Body of pancreas (tissue), 4 donors: ENCODE results near the gene TCTN3. TPM values are rescaled to one million over a fixed set of nuclear protein-coding genes. Genes with fewer than 3 reads are reported as not detected.

Experiments used
- ATAC-seq: fragments of 150-250 bp; one replicate; pipeline ENCODE4 v1.9.1; 2016
- DNase-seq, 4 donors: peaks; one replicate each; pipeline ENCODE4 v3.0.0-alpha.2; 2019
- H3K27ac ChIP-seq, 4 donors: fragments of 200-600 bp; sonication (generic); 1 replicate in 3 of 4; 2 replicates in 1 of 4; pipeline versions ENCODE4 v1.5.1 to v1.6.1; 2016 to 2019; ENCODE audit warnings: mild to moderate bottlenecking in 1 of 4, mixed read lengths in 1 of 4, moderate library complexity in 1 of 4
- H3K27me3 ChIP-seq, 2 donors: fragments of 200-600 bp; sonication (generic); one replicate each; pipeline ENCODE4 v1.6.0; 2016; ENCODE audit warnings: mild to moderate bottlenecking in 1 of 2
- H3K36me3 ChIP-seq, 2 donors: fragments of 200-600 bp; sonication (generic); replicated peaks in 1 of 2; 2 replicates each; pipeline ENCODE4 v1.5.1; 2016; ENCODE audit warnings: low read depth in 2 of 2; ENCODE audit not compliant: insufficient read depth in 1 of 2
- H3K4me1 ChIP-seq: fragments of 200-600 bp; sonication (generic); one replicate; pipeline ENCODE4 v1.6.0; 2016
- H3K4me3 ChIP-seq, 2 donors: fragments of 200-600 bp; sonication (generic); 1 replicate in 1 of 2; 2 replicates in 1 of 2; pipeline ENCODE4 v1.5.1; 2016 to 2019
- H3K9me3 ChIP-seq, 3 donors: fragments of 200-600 bp; sonication (generic); 1 replicate in 2 of 3; 2 replicates in 1 of 3; pipeline ENCODE4 v1.5.1; 2016
- CTCF ChIP-seq, 7 experiments: fragments of 450-650 bp in 4 of 7; fragments of 200-600 bp in 3 of 7; sonication (generic) in 3 of 7; IDR thresholded peaks; one replicate each; pipeline ENCODE4 v1.5.1; 2016 to 2019; ENCODE audit warnings: antibody characterized with exemption in 7 of 7
- POLR2A ChIP-seq, 3 donors: fragments of 450-650 bp; IDR thresholded peaks; one replicate each; pipeline ENCODE4 v1.6.1; 2016; ENCODE audit warnings: antibody characterized with exemption in 3 of 3, mild to moderate bottlenecking in 2 of 3
- WGBS, 2 donors: methylation state at CpG; one replicate each; pipeline ENCODE4 v1.1.5; 2017; 5-methylcytosine and 5-hydroxymethylcytosine counted together
- intact Hi-C: fragments of 100-400 bp; cut with DNase I; formaldehyde crosslinking; loops from one replicate; pipeline ENCODE4 v1.15.1; 2023
- total RNA-seq, 2 donors: library from RNA; depleted of rRNA; stranded (reverse); fragments of >200 nt; gene quantifications; one replicate each; pipeline ENCODE4 v1.1.0, GENCODE V29; 2016

TCTN3 gene
- total RNA-seq, 2 donors from 2014 or later = 12.9 to 17.6 TPM

GRCh38 chr10:95698415-95698814, 4.7 kb upstream of the TCTN3 start:
- Histone ChIP-seq H3K9me3 (no peaks in the 10 kb centered on the region), H3K4me1 (no peaks in the 10 kb centered on the region), H3K36me3 (no peaks in the 10 kb centered on the region), H3K4me3 (no peak overlapping the region), H3K27me3 (no peaks in the 10 kb centered on the region), H3K27ac (no peak overlapping the region)
- no peak for DNase-seq
- intact Hi-C loops = no loop called here
- whole genome bisulfite sequencing, 2 donors = 46 to 59% methylated on average over 2 of the region's 2 CpGs
- no peak for ATAC-seq
- TF ChIP-seq POLR2A (IDR thresholded peaks at IDR 0.05) (no peak), CTCF (IDR thresholded peaks at IDR 0.05) (no peak)

DNA sequence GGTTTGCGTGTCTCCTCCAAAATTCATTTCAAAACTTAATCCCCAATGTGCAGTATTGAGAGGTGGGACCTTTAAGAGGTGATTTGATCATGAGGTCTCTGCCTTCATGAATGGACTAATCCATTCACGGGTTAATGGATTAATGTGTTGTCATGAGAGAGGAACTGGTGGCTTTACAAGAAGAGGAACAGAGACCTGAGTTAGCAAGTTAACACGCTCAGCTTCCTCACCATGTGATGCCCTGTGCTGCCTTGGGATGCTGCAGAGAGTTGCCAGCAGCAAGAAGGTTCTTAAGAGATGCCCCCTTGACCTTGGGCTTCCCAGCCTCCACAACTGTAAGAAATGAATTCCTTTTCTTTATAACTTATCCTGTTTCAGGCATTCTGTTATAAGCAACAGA, 3.7 kb upstream of the TCTN3 start:
- Histone ChIP-seq H3K4me1 (peaks cover 8% of the 10 kb centered on the region), H3K27ac (no peak overlapping the region), H3K4me3 (no peak overlapping the region), H3K9me3 (no peaks in the 10 kb centered on the region), H3K36me3 (no peaks in the 10 kb centered on the region), H3K27me3 (no peaks in the 10 kb centered on the region)
- no peak for TF ChIP-seq CTCF (IDR thresholded peaks at IDR 0.05)
- TF ChIP-seq POLR2A (IDR thresholded peaks at IDR 0.05) = no peak
- ATAC-seq (no peak), DNase-seq (peak in 1 of 4 donors; percentile 44)
- intact Hi-C loops = no loop called here
- WGBS, 2 donors = 56 to 57% methylated on average over 3 of the region's 3 CpGs

- H3K4me3 ChIP-seq = no peak overlapping the region
- H3K4me1 ChIP-seq = peaks cover 25% of the 10 kb centered on the region
- intact Hi-C loops = no loop called here
- TF ChIP-seq CTCF (IDR thresholded peaks at IDR 0.05) (no peak), POLR2A (IDR thresholded peaks at IDR 0.05) (no peak)
- no peaks in the 10 kb centered on the region for H3K9me3 ChIP-seq
- H3K27me3 ChIP-seq = no peaks in the 10 kb centered on the region
- H3K36me3 ChIP-seq = no peaks in the 10 kb centered on the region
- 88 to 94% methylated on average over 18 of the region's 18 CpGs for WGBS, 2 donors
- ATAC-seq = no peak
- peak in 1 of 4 donors; percentile 16 for DNase-seq
- no peak overlapping the region for H3K27ac ChIP-seq
Measured at GRCh38 chr10:95694665-95695064, 938 bp upstream of the TCTN3 start.

DNA sequence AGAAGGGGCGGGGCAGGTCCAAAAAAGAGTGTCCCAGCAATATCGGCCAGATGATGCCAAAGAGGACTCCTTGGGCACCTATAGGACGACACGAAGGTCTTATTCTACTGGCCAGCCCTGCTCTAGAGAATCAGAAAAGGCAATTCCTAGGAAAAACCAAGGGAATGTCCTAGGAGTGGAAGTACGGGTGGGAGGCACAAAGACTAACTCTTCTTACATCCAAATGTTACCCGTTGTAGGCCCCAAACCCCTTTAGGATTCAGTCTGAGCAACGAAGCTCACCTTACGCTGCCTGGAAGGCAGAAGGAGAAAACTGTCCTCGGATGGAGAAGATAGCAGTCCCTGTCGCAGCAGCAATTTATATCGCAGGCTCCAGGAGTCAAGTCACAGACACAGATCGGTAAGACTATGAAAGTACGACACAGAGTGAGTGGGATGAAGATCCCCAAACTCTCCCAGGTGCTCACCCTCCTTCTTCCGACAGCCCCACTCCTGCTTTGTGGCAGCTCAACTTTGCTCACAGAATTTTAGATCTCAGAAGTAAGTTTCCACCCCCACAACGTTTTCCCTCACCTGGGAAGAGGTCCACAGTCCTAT, 558 bp downstream of the TCTN3 start:
- H3K9me3 ChIP-seq = no peaks in the 10 kb centered on the region
- H3K4me1 ChIP-seq = peaks cover 25% of the 10 kb centered on the region
- H3K4me3 ChIP-seq = peak overlapping the region; percentile 73 to 90
- WGBS, 2 donors = 5% methylated on average over 15 of the region's 15 CpGs
- H3K27me3 ChIP-seq = no peaks in the 10 kb centered on the region
- no peak for DNase-seq
- peak overlapping the region; percentile 41 to 88 (median 71) for H3K27ac ChIP-seq
- no peak for TF ChIP-seq POLR2A (IDR thresholded peaks at IDR 0.05)
- no peak for TF ChIP-seq CTCF (IDR thresholded peaks at IDR 0.05)
- intact Hi-C loops = no loop called here
- ATAC-seq = no peak
- H3K36me3 ChIP-seq = no peaks in the 10 kb centered on the region

- DNase-seq (no peak), ATAC-seq (no peak)
- H3K4me1 ChIP-seq = peaks cover 25% of the 10 kb centered on the region
- H3K27me3 ChIP-seq = no peaks in the 10 kb centered on the region
- intact Hi-C loops = no loop called here
- no peak overlapping the region for H3K4me3 ChIP-seq
- WGBS, 2 donors = 81 to 89% methylated on average over 2 of the region's 2 CpGs
- no peak overlapping the region for H3K27ac ChIP-seq
- TF ChIP-seq CTCF (IDR thresholded peaks at IDR 0.05) (no peak), POLR2A (IDR thresholded peaks at IDR 0.05) (no peak)
- H3K9me3 ChIP-seq = no peaks in the 10 kb centered on the region
- peaks cover 0 to 9% of the 10 kb centered on the region in 2 donors for H3K36me3 ChIP-seq
Measured at GRCh38 chr10:95691281-95691680, 2.4 kb downstream of the TCTN3 start.
